Activated gamma-delta T cell treated with anti-CD3 and anti-CD28 coated beads, Interleukin-2, amount 50 U/mL, for 16 hours (primary cell): Measurements from ENCODE around the gene TAAR1.
"Not testable (repeated sequence)": the region's sequence is repeated elsewhere in the genome, so short reads cannot be mapped to it uniquely, and the experiment has no call there.

Source experiments
- DNase-seq: peaks from one replicate; pipeline ENCODE4 v3.0.0-alpha.2; 2020; ENCODE audit warnings: low read depth

TAAR1 gene, protein sequence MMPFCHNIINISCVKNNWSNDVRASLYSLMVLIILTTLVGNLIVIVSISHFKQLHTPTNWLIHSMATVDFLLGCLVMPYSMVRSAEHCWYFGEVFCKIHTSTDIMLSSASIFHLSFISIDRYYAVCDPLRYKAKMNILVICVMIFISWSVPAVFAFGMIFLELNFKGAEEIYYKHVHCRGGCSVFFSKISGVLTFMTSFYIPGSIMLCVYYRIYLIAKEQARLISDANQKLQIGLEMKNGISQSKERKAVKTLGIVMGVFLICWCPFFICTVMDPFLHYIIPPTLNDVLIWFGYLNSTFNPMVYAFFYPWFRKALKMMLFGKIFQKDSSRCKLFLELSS

DNA sequence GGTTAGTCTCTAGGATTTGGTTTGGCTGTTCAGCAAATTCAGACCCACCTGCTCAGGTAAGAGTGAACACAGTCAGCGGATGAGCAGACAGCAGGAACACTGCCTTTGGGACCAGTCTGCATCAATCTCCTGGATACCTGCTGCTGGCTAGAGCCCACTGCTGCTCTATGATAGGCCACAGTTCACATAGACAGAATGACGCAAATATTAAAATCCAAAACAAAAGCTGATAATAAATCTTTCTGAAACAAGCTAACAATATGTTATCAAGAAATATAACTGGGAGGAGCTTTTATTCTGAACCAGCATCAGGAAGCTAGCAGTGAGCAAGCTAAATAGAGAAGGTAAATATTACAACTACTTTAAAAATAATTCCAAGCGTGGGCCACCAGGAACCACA, at the start of gene TAAR1:
TAAR1 (minus strand) TSS at position 101 of the 400 bp plus-strand sequence. CDS start 13,179 bp downstream, outside the sequence.
- no peak for DNase-seq

DNA sequence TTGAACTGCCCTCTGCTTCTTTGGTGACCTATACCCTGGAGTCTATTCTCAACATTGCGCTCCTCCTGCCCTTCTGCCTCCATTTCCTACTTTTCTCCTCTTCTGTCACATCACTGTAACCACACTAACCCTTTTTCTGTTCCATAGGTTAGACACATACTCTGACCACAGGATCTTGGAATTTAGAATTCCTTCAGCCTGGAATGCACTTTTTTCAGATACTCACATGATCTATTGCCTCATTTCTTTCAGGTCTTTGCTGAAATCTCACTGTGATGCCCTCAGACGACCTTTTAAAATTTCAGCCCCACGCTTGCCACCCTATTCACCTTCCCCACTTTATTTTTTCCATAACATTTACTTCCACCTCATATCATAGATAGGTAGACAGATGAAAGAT, 49.8 kb upstream of the TAAR1 start:
- no peak for DNase-seq

DNA sequence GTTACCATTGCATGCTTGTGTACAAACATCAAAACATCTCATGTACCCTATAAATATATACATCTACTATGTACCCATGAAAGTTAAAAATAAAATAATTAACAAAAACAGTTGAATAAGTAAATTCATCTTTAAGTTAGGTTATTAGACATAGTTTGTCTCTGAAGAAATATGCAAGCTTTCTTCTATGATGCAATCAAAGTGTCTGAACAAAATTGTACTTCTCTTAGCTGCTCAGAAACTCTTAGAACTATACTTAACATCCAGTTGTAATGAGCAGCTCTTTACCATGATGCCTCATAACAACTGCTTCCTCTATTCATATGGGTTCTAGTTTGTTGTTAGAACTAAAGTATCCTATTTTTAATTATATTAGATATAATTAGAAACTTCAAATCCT, 49.0 kb upstream of the TAAR1 start:
- no peak for DNase-seq

DNA sequence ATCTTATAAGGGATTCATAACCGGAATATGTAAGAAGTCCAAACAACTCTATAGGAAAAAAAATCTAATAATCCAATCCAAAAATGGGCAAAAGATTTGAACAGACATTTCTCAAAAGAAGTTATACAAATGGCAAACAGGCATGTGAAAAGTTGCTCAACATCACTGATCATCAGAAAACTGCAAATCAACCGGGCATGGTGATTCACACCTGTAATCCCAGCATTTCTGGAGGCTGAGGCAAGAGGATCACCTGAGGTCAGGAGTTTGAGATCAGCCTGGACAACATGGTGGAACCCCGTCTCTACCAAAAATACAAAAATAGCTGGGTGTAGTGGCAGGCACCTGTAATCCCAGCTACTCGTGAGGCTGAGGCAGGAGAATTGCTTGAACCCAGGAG, 47.8 kb upstream of the TAAR1 start:
- DNase-seq, result not testable (repeated sequence)

DNA sequence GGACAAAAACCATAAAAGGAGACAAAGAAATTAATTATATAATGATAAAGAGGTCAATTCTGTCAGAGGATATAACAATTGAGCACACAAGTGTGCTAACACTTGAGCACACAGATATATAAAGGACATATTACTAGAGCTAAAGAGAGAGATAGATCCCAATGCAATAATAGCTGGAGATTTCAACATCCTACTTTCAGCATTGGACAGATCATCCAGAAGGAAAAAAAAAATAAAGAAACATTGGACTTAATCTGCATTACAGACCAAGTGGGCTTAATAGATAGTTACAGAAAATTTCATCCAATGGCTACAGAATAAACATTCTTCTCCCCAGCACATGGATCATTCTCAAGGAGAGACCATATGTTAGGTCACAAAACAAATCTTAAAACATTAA, 45.0 kb upstream of the TAAR1 start:
- DNase-seq, result no peak

DNA sequence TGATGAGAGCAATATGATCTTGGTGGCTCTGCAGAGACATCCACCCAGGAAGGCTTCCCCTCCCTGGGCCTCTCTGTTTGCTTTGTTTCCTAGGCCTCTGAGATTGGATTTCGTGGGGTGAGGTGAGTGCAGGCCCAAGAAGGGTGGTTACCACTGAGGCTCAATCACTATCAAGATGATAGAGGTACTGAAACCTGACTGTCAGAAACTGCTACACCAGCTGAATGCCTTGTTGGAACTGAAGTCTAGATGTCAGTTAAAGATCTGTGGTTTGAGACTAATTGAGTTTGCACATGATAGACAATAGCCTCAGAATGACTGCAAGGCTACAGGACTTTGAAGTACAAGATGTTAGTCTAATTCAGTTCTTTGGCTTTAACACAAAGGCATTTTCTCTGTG, 39.6 kb upstream of the TAAR1 start:
- no peak for DNase-seq

DNA sequence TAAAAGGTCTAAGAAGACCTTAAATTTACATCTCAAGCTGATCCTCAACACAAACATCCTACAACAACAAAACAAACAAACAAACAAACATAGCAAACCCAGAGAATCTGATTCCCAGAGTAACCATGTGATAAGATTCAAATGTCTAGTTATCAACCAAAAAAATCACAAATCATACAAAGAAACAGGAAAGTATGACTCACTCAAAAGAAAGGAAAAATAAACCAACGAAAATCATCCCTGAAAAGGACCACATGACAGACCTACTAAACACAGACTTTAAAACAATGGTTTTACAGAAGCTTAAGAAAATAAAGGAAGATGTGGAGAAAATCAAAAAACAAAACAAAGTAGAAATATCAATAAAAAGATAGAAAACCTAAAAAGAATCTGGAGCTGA, 36.8 kb upstream of the TAAR1 start:
- no peak for DNase-seq

DNA sequence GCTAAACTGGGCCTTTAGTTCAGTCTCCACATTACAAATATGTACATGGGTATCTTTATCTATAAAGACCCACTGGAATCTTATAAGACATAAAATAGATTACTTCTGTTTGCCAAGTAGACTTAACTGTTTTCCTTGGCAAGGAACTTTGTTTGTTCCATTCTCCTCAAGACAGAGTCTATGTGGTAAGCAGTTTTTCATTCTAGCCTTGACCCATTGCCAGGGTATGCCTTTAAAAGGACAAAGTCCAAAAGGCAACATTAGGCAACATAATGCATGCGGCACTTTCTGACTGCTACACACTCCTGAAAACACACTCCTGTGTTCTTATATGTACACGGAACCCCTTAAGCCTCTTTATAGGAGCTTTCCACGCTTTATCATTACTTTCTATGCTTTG, 34.5 kb upstream of the TAAR1 start:
- DNase-seq, result no peak

DNA sequence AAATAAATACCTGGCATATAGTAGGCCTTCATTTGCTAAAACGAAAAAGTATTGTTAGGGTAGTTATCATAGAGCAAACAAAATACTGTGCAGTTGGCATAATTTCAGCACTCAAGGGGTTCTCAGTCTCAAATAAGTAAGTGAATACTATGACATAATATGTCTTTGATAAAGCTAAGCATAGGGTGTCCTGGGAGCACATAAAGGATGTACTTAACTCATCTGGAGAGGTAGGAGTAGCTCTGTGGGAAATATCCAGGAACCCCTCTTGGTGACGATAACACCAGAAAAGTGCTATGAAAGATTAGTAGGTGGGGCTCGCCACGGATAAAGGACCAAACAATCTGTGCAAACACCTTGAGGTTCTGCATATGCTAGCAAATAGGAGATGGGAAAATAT, 31.7 kb upstream of the TAAR1 start:
- DNase-seq, result no peak

DNA sequence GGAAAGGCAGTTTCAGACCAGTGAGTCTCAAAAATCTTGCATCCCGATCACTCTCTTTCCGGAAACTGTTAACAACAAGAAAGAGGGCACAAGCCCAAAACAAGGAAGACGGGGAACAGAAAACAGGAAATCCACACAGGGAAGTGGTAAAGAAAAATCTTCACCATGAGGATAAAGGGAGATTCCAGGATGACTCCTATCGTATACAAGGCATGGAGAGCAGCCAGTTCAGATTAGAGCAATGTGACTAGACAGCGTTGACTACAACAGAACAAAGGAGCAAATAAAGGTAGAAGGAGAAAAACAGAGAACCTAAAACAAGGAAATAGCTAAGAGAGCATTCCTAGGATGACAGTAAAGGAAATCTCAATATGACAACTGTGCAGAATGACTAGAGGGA, 28.3 kb upstream of the TAAR1 start:
- no peak for DNase-seq

DNA sequence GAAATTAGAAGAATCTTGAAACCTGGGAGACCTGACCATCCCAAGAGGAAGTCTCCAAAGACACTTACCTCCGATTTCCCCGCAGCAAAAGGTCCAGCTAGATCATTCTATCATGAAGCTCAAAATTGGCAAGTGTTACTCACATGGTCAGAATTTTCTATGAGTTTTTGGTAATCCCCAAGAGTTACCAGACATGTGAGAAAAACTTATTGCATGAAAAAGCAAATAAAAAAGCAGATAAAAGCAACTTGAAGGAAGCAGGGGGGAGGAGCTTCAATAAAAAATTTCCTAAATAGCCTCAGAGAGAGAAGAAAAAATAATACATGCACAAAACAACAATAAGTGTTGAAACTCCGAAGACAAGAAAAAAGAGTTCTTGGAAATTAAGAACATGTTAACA, 27.5 kb upstream of the TAAR1 start:
- DNase-seq, result no peak

DNA sequence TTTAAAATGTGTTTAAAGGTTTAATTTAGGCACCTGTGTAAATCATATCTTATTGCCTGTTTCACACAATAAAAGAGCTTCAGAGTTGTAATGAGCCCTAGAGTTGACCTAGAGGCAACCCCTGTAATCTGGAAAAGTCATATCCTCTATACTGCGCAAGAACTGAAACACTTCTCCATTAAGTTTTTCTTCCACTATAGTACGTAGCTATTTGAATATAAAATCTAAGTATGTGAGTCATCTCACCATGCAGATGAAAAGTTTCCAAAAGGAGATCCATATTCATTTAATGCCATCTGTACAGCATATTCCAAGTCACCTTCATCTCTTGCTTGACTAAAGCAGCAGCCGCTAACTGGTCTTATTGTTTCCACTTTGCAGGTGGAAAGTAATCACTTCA, 26.0 kb upstream of the TAAR1 start:
- DNase-seq, result no peak

DNA sequence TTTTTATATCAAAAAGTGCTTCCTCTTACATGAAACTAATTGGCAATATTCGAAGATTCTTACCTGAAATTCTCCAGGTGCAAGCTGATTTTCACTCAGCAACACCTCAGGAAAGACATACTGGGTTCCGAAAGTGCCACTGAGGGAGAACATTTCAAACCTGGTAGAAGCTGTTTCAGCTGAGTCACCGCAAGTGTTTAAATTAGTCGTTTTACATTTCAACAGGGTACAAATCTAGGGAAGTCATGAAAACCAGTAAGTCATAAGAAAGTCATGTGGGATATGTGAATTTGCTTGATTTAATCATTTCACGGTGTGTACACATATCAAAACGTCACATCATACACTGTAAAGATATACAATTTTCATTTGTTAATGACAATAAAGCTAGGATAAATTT, 25.3 kb upstream of the TAAR1 start:
- no peak for DNase-seq

DNA sequence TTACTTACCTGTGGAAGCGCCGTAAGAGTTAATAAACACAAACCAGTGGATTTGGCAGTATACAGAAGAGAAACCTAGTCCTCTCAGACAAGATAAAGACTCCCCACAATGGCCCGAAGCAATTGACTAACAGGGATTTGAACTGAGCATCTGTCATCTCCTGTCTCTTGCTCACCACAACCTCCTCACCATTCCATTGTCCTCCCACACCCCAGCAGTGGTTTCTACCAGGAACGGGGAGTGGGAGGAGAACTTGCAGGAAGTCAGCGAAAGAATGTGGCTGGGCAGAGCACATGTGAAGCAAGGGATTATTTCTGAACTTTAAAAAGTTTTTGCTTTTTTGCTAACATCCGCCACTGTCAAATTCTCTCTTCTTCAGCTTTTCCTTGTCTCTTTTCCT, 24.6 kb upstream of the TAAR1 start:
- DNase-seq, result no peak

DNA sequence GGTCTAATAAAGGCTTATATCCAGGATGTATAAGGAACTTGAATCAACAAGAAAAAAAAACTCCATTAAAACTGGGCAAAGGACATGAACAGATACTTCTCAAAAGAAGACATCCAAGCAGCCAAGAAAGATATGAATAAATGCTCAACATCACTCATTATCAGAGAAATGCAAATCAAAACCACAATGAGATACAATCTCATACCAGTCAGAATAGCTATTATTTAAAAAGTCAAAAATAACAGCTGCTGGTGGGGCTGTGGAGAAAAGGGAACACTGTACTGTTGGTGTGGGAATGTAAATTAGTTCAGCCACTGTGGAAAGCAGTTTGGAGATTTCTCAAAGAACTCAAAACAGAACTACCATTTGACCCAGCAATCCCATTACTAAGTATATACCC, 20.1 kb upstream of the TAAR1 start:
- not testable (repeated sequence) for DNase-seq

DNA sequence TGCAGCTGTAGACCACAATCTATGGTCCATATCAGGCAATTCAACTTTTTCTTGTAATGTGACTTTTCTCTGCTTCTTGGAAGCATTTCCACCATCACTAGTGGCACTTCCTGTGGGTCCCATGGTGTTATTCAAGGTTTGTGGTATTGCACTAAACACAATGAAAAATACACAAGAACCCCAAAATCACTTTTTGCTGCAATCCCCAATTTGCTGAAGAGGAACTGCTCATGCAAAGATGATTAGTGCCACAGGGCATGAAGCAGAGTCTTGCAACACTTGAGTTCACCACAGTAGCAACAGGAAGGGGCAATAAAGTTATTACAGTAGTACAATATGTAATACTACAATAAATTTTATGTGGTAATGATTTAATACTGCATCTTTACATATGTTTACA, 16.8 kb upstream of the TAAR1 start:
- DNase-seq, result no peak

DNA sequence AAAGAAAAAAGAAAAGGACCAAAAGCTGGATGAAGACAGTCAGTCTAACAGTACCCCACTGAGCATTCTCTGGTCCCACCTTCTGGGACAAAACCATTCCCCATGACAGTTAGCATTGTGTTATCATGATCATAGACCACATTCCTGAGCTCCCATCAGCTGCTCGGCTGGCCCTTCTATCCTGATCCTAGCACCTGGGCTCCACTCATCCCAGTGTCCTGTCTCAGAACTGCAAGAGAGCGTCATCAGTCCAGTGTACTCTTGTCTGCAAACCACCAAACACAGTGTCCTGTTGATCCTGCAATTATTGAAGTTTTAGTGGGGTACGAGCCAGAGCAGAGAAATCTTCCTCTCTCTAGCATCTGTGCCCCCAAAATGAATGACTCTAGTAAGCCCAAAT, 16.0 kb upstream of the TAAR1 start:
- DNase-seq, result no peak

DNA sequence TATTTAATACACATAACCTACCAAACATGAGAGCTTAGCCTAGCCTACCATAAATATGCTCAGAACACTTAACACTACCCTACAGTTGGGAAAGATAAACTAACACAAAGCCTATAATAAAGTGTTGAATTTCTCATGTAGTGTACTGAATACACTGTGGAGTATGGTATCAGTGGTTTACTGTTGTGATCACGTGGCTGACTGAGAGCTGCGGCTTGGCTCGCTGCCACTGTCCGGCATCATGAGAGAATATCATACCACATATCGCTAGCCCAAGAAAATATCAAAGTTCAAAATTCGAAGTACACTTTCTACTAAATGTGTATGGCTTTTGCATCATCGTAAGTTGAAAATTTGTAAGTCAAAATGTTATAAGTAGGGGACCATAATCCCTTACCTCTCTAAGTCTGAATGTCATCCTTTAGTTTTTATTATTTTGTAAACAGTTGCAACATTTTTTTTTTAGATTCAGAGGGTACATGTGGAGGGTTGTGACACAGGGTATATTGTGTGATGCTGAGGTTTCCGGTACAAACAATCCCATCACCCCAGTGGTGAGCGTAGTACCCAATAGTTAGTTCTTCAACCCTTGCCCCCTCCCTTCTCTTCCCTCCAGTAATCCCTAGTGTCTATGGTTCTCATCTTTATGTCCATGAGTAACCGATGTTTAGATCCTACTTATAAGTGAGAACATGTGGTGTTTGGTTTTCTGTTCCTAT, 14.6 kb upstream of the TAAR1 start:
- no peak for DNase-seq

DNA sequence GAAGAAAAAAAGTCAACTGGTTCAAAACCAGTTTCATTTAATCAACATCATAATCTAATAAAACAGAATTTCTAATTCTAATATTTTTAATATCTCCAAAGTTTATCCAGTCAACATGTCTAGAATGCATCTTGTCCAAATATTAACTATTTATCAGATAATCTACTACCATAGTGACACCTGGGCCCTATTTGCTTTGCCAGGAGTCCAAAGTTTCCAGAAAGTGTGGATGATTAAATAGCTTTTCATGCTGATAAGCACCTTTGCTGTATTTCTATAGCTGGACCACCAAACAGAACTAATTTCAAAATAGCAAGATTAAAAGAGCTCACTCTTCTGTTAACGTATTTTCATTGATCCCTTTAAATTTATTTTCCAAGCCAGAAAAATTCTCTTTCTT, 12.3 kb upstream of the TAAR1 start:
- DNase-seq, result no peak

DNA sequence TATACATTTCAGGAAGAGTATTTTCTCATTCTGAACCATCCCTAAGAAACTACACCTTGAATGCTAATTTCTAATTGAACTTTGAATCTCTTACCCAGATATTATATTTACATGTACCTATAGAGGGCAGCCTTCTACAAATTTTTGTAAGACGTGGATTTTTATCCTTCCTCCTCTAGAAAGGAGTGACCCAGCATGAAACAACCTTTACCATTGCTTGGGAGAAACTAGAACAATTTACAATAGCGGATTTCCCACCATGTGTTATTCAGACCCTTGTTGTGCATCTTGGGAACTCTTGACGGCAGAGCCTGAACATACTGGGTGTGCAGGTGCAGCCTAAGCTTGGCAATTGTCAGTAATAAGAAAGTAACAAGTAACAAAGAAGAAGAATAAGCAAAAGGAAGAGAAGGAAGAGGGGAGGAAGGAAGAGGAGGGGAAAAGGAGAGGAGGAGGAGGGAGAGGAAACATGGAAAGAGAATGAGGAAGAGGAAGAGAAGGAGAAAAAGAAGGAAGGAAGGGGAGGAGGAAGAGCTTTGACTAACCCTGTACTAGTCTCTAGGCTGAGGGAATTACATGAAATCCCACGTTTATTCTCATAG, 10.8 kb upstream of the TAAR1 start:
- no peak for DNase-seq

DNA sequence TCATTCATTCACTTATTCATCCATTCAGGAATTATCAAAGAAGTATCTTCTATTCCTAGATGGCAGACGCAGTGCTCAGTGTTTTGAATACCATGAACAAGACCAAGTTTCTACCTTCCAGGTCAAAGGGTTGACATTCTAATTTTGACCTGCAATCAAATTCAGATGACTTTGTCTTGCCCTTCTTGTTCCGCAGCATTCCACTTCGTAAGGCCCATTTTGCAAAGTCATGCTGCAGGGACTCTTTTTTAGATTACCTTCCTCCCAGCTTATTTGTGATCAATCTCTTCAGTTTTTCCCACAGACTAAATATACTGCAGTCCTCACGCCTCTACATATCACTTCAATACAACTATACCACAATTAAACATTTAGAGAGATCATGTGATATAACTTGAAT, 7.1 kb upstream of the TAAR1 start:
- DNase-seq, result no peak

DNA sequence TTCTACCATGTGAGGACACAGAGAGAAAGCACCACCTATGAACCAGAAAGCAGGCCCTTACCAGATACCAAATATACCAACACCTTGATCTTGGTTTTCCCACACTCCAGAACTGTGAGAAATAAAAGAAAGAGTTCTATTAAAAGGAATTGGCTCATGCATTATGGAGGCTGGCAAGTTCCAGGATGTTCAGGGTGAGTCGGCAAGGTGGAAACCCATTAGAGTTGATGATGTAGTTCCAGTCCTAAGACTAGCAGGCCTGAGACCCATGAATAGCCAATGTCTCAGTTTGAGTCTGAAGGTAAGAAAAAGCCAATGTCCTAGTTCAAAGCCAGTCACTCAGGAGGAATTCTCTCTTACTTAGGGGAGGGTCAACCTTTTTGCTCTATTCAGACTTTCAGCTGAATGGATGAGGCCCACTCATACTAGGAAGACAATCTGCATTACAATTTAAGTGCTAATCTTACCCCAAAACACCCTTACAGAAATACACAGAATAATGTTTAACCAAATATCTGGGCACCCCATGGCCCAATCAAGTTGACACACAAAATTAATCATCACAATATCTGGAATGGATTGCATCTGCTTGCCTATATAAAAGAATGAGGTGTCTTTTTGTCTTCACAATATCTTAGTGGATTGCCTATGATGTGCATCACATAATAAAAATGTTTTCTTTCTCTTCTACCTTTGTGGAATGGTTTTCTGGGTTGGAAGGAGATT, 5.5 kb upstream of the TAAR1 start:
- no peak for DNase-seq

DNA sequence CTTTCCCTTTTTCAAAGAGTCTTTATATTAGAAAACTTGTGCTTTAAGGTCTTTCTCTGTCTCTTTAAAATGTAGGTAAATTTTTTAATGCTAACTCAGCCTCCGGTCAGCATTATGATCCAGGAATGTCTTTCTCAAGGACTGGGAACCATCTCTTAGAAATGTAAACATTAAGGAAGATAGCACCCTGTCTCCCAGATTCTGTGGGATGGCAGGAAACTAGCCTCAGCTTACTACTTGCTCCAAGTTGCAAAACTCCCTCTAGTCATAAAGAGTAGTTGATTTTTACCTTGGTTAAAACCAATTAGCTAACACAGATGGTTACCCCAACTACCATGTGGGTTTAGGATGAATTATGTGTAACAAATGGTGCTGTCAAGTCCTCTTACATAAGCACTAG, 4.7 kb upstream of the TAAR1 start:
- DNase-seq, result no peak
